Hematopoietic multipotent progenitor cell treated with erythropoietin and hydrocortisone succinate and interleukin-3 and kit ligand, for 8 days (in vitro differentiated cells): ENCODE measurements around the gene LIPI.
"Not testable (repeated sequence)": the region's sequence is repeated elsewhere in the genome, so short reads cannot be mapped to it uniquely, and the experiment has no call there.

Experiments used
- DNase-seq: peaks from one replicate; pipeline ENCODE4 v3.0.0-alpha.2; 2015

LIPI gene

GRCh38 chr21:14072761-14073535 lies 137.8 kb downstream of the LIPI start:
- DNase-seq, result no peak

DNA sequence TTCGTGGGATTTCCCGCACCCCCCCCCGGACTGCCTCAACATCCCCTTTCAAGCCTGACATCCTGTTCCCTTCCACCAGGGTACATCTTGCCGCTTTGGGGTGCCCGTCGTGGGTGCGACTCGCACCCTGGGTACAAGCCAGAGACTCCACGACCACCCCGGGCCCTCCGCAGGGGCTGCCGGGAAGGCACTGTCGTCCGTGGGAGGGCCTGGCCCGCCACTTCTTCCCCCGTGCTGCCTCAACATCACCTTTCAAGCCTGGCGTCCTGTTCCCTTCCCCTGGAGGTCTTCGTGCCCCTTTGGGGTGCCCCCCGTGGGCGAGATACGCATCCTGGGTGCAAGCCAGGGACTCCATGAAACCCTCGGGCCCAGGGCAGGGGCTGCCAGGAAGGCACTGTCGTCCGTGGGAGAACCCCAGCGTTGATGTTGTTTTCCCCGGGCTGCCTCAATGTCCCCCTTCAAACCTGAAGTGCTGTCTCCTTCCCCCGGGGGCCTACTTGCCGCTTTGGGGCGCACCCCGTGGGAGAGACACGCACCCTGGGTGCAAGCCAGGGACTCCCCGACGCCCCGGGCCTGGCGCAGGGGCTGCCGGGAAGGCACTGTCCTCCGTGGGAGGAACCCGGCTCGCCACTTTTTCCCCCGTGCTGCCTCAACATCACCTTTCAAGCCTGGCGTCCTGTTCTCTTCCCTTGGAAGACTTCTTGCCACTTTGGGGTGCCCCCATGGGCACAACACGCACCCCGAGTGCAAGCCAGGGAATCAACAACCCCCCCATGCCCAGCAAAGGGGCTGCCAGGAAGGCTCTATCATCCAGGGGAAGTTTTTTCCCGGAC lies 138.6 kb downstream of the LIPI start:
- no peak for DNase-seq

- DNase-seq, result no peak
Measured at GRCh38 chr21:14070968-14071367, 139.8 kb downstream of the LIPI start.

GRCh38 chr21:14070049-14070893 lies 140.5 kb downstream of the LIPI start:
- no peak for DNase-seq

DNA sequence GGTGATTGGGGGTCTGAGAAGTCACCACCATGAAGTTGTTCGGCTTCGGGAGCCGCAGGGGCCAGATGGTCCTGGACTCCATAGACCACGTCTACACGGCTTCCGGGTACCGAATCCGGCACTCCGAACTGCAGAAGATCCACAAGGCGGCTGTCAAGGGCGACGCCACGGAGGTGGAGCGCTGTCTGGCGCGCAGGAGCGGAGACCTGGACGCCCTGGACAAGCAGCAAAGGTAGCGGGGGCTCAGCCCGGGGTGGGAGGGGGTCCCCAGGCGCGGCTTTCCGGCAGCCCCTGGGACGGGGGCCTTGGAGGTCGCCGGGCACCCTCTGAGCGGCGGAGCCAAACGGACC lies 146.5 kb downstream of the LIPI start:
- no peak for DNase-seq

DNA sequence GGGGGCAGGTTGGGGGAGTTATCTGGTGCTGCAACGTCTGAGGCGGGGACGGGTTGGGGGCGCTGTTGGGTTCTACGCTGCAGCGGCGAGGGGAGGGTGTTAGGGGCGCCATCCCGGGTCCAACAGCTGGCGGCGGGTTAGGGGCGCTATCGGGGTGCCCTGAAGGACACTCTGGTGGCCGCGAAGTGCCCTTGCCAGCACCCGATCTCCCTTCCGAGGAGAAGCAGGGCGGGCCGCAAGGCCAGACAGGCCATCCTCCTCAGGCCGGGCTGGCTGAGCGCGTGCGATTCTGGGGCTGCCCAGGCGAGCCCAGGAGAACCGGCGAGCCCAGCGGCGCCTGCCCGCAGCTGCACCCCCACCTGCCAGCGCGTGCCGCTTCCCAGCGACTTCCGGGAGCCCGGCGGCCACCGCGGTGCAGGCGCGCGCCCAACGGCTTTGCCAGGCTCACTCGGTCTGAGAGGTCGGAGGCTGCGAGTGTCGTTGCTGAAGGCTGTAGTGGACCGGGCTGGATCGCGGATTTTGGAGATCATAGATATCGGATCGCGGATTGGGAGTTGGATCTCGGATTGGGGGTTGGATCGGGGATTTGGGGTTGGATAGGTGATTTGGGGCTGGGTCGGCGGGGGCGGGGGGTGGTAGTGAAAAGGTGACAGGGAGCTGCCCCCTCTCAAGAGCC lies 147.0 kb downstream of the LIPI start:
- not testable (repeated sequence) for DNase-seq

- not testable (repeated sequence) for DNase-seq
Measured at GRCh38 chr21:14062684-14063083, 148.1 kb downstream of the LIPI start.

GRCh38 chr21:14061820-14062219 lies 148.9 kb downstream of the LIPI start:
- not testable (repeated sequence) for DNase-seq

GRCh38 chr21:14058995-14059627 lies 151.6 kb downstream of the LIPI start:
- not testable (repeated sequence) for DNase-seq
